ENCODE results near the gene GRK5.

GRK5 gene

GRCh38 chr10:119478111-119478802 lies 270.9 kb downstream of the GRK5 start:
- no peak for DNase-seq (ENCODE audit: low read depth)
- H3K4me3 ChIP-seq (ENCODE audit: low read depth, low read length): no peak overlapping the region; the same call in 1 of the 2 replicates
- TF ChIP-seq, protein P1, sequence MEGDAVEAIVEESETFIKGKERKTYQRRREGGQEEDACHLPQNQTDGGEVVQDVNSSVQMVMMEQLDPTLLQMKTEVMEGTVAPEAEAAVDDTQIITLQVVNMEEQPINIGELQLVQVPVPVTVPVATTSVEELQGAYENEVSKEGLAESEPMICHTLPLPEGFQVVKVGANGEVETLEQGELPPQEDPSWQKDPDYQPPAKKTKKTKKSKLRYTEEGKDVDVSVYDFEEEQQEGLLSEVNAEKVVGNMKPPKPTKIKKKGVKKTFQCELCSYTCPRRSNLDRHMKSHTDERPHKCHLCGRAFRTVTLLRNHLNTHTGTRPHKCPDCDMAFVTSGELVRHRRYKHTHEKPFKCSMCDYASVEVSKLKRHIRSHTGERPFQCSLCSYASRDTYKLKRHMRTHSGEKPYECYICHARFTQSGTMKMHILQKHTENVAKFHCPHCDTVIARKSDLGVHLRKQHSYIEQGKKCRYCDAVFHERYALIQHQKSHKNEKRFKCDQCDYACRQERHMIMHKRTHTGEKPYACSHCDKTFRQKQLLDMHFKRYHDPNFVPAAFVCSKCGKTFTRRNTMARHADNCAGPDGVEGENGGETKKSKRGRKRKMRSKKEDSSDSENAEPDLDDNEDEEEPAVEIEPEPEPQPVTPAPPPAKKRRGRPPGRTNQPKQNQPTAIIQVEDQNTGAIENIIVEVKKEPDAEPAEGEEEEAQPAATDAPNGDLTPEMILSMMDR (IDR thresholded peaks at IDR 0.05; ENCODE audit: low read depth, low read length, missing control alignments): no peak

DNA sequence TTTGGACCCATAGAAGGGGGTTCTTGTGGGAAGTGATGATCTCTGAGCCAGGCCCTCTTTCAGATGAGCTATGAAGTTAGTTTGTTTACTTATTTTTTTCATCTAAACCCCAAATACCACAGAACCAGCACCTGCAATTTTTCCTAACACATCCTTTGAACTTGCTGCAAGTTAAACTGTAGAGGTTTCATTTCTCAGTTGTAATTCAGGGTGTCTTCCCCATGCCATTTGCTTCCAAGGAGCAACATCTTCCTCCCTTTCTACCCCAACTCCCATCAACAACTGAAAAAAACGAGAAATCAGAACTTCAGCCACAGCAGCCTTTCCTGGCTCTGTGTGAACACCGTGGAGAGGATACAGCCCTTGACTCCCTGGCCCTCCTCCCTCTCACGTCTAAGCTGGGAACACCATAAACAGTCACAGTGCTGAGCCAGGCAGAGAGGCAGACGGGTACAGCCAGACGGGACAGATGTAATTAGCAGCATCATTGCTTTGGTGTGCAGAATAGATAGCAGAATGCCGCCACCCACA lies 271.5 kb downstream of the GRK5 start:
- H3K4me3 ChIP-seq (ENCODE audit: low read depth, low read length): no peak overlapping the region
- DNase-seq (ENCODE audit: low read depth): no peak
- TF ChIP-seq, protein P1 (IDR thresholded peaks at IDR 0.05; ENCODE audit: low read depth, low read length, missing control alignments): no peak

DNA sequence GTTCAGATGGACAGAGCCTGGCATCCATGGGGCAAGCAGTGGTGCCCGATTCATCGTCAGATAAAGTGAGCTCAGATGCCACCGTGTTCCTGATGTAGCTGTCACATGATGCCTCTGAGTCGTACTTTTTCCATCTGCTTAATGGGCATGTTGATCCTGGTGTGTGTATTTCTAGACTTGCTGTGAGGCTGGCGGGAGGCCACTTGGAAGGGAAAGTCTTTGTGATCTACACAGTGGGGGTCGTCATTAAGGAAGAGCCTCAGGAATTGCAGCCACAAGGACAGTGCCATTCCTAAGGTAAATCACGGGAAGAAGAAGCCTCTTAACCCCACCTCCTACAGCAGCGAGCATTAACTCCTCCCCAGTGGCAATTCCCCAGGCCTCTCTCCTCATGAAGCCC lies 272.2 kb downstream of the GRK5 start:
- TF ChIP-seq, protein P1 (IDR thresholded peaks at IDR 0.05; ENCODE audit: low read depth, low read length, missing control alignments): no peak
- H3K4me3 ChIP-seq (ENCODE audit: low read depth, low read length): no peak overlapping the region
- DNase-seq (ENCODE audit: low read depth): no peak

- no peak overlapping the region for H3K4me3 ChIP-seq (ENCODE audit: low read depth, low read length)
- DNase-seq (ENCODE audit: low read depth): no peak
- TF ChIP-seq, protein P1 (IDR thresholded peaks at IDR 0.05; ENCODE audit: low read depth, low read length, missing control alignments): no peak
Measured at GRCh38 chr10:119480667-119481066, 273.3 kb downstream of the GRK5 start.

- TF ChIP-seq, protein P1 (IDR thresholded peaks at IDR 0.05; ENCODE audit: low read depth, low read length, missing control alignments): no peak
- no peak for DNase-seq (ENCODE audit: low read depth)
- H3K4me3 ChIP-seq (ENCODE audit: low read depth, low read length): no peak overlapping the region
Measured at GRCh38 chr10:119481781-119482426, 274.5 kb downstream of the GRK5 start.

DNA sequence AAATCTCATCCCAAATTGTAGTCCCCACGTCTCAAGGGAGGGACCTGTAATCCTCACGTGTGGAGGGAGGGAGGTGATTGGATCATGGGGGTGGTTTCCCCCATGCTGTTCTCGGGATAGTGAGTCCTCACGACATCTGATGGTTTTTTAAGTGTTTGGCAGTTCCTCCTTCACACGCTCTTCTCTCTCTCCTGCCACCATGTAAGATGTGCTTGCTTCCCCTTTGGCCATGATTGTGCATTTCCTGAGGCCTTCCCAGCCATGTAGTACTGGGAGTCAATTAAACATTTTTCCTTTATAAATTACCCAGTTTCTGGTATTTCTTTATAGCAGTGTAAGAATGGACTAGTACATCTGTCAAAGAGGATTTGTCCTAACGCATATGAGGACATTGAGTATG lies 275.6 kb downstream of the GRK5 start:
- no peak overlapping the region for H3K4me3 ChIP-seq (ENCODE audit: low read depth, low read length)
- TF ChIP-seq, protein P1 (IDR thresholded peaks at IDR 0.05; ENCODE audit: low read depth, low read length, missing control alignments): no peak
- DNase-seq (ENCODE audit: low read depth): no peak
